GM18867 (cell line): Measurements from ENCODE around the gene DIS3L2.
"Not testable (repeated sequence)": the region's sequence is repeated elsewhere in the genome, so short reads cannot be mapped to it uniquely, and the experiment has no call there.

Experiments
- ATAC-seq: cut with Tn5 transposase; IDR thresholded peaks from one replicate; pipeline ENCODE4 v1.9.1; 2021; ENCODE audit warnings: mild to moderate bottlenecking, moderate library complexity; ENCODE audit not compliant: unreplicated experiment

DIS3L2 gene

DNA sequence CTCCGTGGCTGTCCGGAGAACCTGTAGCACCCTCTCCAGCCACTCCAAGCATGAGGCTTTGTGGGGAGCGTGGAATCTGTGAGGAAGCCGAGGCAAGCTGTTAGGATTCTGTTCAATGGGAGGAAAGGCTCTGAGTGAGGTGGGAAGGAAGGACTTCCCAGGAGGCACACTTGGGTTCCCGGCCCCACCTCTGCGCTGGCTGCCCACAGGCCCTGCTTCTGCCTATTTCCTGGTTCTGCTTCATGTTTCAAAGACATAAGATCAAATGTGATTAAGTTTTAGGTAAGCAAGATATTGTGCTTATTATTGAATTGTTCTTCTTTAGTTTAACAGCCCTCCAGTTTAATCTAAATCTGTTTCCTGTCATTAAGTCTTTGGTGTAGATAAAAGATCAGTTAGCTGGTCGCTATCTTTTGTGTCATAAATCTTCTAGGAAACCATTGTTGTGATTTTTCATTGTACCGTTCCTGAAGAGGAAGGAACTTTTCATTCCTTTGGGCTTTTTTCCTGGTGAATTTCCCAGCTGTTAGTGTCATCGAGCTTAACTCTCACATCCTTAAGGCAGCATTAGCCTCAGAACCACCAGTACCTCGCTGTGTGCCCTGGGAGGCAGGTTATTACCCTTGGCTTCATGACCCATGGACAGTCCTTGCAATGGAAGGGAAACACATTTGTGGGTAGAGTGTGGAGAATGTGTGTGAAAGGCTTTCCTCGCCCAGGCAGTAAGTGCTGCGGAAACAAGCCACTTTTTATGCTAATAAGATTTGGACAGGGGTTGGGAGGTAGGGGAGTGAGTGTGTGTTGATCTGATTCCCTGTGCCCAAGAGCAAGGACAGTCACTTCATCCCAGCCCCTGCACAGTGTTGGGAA, 355.2 kb downstream of the DIS3L2 start:
- ATAC-seq: no peak

DNA sequence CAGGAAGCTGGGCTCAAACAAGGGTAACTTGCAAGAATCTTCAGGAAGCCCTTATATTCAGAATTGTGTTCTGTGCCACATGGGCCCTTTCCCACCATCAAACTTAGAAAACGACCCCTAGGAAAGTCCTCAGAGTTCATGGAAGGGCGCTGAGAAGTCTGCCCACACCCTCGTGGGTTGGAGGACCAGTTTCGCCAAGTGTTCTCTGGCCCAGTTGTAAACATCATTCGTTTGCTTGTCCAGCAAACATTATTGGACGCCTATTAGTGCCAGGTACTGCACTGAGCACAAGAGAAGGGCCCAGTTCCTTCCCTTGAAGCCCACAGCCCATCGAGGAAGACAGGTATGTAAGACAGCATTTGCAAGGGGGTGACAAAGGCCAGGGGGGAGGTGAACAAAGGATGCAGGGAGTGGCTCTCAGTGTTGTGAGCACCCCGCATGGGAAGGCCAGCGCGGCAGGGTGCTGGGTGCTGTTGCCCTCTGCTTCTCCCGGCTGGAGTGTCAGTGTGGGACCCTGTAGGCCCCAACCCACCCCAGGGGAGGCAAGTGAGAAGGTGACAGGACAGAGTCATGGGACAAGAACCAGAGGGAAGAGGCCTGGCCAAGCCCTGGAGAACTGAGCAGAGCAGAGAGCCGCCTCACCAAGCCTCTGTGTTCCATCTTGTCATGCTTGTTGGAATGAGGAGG, 356.8 kb downstream of the DIS3L2 start:
- ATAC-seq: no peak

DNA sequence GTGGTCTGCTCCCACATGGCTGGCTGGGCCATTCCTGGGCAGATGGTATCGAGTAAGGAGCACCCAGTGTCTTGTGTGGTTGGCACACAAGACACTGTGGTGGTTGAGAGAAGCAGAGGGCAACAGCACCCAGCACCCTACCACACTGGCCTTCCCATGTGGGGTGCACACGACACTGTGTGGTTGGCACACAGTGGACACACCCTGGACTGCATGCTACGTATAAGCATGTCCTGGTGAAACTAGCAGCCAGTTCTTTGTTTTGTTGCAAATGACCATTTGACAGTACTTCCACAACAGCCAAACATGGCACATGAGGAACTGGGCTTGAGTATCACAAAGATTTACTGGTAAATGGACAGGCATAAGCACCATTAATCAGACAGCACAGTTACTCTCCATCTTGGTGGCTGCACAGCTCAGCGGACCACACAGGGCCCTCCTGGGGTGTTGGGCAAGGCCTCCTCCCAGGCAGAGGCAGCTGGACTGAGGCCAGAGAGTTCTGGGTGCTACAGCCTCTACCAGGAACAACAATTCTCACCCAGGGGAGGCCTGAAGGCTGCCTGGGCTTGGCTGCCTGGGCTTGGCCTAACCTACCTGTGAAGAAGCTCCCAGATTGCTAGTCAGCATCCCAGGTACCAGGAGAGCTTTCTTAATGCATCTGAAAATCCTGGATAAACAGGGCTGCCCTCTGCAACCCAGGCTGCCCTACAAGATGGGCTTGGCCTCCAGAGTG, 357.7 kb downstream of the DIS3L2 start:
- no peak for ATAC-seq

DNA sequence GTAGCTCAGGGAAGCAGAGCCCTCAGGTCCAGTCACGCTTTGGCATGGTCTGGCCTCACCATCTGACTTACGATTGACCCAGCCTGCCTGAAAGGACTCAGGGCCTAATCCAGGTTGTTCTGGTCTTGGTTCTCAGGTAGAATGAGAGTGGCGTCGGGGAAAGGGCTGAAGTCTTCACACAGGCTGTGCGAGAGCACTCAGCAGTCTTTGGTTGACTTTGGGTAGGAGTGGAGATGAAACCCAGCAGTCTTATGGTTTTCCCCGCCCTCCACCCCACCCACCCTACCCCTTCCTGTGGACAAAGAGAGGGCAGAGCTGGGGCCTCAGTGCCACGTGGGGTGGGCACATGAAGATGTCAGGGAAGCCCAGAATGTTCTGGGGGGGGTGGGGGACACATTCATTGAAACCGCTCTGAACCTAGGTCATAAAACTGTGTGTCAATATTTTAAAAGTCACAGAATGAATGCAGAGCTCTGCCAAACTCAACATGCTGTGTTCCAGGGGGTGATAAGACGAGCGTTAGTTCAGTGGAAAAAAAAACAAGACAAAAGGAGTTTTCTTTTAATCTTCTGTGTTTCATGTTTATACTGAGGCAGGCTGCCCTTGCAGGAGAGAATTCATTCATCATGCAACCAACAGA, 358.4 kb downstream of the DIS3L2 start:
- no peak for ATAC-seq

GRCh38 chr2:232320443-232320803, 358.9 kb downstream of the DIS3L2 start:
- ATAC-seq: no peak

GRCh38 chr2:232321156-232321816, 359.8 kb downstream of the DIS3L2 start:
- no peak for ATAC-seq

DNA sequence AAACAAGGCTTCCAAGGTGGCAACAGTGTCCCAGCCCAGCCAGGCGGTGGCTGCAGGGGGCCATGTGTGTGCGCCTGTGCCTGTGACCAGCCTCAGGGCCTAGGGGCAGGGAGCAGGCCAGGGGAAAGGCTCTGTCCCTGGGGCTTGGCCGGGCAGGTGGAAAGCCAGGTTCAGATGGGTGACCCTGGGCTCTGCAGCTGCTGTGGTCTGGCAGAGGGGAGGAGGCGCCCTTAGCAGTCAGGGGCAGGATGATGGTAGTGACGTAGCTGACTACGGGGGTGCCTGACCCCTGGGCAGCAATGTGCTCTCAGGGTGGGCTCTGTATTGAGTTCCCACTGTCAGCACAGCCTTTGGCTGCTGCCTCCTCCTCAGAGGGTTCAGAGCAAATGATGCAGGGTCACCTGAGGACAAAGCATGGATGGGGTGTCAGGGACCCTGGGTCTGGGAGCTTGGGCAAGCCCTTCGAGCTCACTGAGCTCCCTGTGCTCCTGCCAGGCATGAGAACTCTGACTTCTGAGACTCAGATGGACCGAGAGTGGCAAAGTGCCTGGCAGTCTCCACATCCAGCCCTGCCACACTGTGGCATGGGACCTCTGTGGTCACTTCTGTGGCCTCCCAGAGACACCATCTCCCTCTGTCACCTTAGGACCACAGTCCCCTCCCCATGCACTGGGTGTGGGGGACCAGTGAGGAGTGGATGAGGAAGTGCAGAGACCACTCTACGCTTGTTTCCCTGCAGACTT, 360.5 kb downstream of the DIS3L2 start:
- no peak for ATAC-seq

GRCh38 chr2:232322560-232323327, 361.2 kb downstream of the DIS3L2 start:
- ATAC-seq: no peak

DNA sequence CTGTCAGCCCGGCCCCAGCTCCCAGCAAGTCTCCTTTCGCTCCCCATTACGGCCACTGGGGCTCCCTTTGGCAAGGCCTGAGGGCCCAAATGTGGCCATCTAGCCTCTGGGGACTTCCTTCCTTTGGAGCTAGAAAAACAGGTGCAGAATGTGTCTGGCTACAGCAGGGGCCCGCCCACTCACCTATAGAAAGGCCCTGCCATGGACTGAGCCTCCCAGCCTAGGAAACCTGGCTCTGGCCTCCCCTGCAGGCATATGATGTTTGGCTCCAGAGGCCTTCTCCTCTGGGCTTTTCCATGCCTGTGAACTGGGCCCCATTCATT, 361.8 kb downstream of the DIS3L2 start:
- no peak for ATAC-seq

DNA sequence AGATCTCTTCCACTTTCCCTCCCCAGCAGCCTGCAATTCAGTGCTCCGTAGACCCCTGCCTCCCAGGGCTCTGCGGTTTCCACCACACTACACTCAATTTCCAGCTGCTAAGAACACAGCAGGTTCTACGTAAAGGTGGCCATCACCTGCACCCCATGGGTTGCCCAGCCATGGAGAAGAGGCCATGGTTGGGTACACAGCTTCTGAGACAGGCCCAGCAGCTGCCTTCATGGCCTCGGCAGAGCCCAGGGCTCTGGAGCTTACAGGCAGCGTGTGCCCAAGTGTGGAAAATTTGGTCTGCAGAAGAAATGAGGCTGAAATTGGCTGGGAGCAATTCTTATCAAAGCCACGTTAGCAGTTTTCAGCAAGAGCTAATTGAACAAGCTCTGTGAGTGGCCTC, 362.5 kb downstream of the DIS3L2 start:
- ATAC-seq: not testable (repeated sequence)

- no peak for ATAC-seq
Measured at GRCh38 chr2:232324778-232325177, 363.3 kb downstream of the DIS3L2 start.

GRCh38 chr2:232325324-232326273, 364.1 kb downstream of the DIS3L2 start:
- ATAC-seq: no peak

DNA sequence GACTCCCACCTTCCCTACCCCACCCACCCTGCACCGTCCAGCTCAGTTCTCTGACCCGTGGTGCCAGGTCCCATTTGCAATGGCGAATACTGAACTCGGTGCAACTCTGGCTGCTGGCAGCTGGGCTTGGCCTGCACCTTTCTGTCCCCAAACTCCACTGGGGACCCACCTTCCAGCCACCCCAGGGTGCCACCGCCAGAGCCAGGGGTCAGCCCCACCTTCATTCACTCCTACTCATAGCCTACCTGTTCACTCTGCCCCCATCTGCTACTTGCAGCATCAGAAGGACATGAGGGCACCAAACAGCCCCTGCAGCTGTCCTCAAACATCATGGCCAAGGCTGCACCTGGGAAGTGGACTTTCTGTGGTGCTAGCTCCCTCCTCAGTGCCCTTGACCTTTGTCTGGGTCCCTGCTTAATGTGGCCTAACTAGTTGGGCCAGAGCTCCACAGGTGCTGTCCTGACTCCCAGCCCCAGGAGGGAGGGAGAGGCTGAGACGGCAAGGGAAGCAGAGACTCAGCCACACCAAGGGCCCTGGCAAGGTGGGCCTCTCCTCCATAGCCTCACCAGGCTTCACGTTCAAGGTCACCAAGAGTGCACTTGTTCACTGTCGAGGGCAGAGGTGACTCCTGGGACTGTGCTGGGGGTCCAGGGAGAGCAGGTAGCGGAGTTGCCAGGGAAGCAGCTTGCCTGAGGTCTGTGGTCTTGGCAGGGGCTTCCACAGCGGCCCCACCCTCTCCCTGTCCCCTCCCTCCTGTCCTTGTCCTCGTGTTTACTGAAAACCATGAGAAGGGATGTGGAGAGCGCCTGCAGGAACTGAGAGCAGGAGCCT, 365.0 kb downstream of the DIS3L2 start:
- not testable (repeated sequence) for ATAC-seq

- ATAC-seq: peak; percentile 61
Measured at GRCh38 chr2:232327105-232328031, 365.9 kb downstream of the DIS3L2 start.

DNA sequence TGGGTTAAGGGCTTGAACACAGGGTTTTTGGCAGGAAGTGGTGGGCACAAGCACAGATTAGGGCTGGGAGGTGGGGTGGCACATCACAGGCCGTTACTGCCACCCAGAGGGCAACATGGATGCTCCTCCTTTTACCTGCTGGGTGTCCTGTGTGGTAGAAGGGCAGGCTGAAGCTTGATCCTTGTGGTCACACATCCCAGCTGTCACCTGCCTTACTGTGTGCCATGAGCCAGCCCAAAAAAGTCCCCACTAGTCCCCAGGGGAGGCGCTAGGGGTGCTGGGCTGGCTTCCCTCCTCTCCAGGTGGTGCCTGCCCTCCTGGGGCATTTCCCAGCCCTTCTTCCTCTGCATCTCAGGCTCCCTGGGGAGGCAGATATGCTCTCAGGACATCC, 366.5 kb downstream of the DIS3L2 start:
- no peak for ATAC-seq
